ENCODE results near the gene ZFYVE19.

ZFYVE19 gene

DNA sequence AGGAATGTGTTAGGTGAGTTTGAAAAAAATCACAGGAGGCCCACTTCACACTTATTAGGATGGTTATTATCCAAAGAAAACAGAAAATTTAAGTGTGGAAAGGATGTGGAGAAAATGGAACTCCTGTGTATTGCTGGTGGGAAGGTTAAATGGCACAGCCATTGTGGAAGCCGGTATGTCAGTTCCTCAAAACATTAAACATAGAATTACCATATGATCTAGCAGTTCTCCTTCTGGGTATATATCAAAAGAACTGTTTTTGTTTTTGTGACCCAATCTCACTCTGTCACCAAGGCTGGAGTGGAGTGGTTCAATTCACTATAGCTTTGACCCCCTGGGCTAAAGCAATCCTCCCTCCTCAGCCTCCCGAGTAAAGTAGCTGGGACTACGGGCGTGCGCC is 10.4 kb upstream of the ZFYVE19 start:
- no peak overlapping the region for H3K4me3 ChIP-seq (ENCODE audit: low read length)
- DNase-seq (ENCODE audit: low read depth): no peak
- TF ChIP-seq, protein P1, sequence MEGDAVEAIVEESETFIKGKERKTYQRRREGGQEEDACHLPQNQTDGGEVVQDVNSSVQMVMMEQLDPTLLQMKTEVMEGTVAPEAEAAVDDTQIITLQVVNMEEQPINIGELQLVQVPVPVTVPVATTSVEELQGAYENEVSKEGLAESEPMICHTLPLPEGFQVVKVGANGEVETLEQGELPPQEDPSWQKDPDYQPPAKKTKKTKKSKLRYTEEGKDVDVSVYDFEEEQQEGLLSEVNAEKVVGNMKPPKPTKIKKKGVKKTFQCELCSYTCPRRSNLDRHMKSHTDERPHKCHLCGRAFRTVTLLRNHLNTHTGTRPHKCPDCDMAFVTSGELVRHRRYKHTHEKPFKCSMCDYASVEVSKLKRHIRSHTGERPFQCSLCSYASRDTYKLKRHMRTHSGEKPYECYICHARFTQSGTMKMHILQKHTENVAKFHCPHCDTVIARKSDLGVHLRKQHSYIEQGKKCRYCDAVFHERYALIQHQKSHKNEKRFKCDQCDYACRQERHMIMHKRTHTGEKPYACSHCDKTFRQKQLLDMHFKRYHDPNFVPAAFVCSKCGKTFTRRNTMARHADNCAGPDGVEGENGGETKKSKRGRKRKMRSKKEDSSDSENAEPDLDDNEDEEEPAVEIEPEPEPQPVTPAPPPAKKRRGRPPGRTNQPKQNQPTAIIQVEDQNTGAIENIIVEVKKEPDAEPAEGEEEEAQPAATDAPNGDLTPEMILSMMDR (IDR thresholded peaks at IDR 0.05; ENCODE audit: insufficient read depth, low read depth, low read length, missing control alignments): no peak

DNA sequence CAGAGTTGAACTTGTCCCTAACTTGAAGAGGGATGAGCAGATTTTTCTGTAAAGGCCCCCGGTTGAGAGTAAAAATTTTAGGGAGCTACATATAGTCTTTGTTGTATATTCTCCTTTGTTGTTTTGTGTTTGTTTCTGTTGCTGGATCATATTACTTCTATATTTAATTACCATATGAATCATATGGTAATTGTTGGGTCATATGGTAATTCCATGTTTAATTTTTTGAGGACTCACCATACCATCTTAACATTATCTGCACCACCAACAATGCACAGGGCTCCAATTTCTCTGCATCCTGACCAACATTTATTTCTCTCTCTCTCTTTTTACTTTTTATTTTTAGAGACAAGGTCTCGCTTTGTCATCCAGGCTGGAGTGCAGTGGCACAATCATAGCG is 7.4 kb upstream of the ZFYVE19 start:
- TF ChIP-seq, protein P1 (IDR thresholded peaks at IDR 0.05; ENCODE audit: insufficient read depth, low read depth, low read length, missing control alignments): no peak
- no peak for DNase-seq (ENCODE audit: low read depth)
- no peak overlapping the region for H3K4me3 ChIP-seq (ENCODE audit: low read length)

DNA sequence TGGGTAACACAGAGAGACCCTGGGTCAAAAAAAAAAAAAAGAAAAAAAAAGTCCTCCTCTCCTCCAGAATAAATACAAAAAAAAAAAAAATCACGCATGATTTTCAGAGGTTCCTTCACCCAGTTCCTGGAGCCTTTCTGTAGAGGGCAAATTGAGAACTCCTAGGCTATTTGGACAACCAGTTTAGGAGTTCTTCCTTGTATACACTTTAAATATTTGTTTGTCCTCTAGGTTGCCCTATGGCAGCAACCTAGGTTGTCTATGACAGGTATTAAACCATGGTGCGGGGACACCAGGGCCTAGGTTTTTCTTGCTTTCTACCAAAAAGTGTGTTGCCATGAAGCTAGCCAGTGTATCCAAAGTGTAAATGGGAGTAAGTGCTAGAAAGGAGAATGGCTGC is 3.8 kb upstream of the ZFYVE19 start:
- no peak overlapping the region for H3K4me3 ChIP-seq (ENCODE audit: low read length)
- TF ChIP-seq, protein P1 (IDR thresholded peaks at IDR 0.05; ENCODE audit: insufficient read depth, low read depth, low read length, missing control alignments): no peak
- no peak for DNase-seq (ENCODE audit: low read depth)

DNA sequence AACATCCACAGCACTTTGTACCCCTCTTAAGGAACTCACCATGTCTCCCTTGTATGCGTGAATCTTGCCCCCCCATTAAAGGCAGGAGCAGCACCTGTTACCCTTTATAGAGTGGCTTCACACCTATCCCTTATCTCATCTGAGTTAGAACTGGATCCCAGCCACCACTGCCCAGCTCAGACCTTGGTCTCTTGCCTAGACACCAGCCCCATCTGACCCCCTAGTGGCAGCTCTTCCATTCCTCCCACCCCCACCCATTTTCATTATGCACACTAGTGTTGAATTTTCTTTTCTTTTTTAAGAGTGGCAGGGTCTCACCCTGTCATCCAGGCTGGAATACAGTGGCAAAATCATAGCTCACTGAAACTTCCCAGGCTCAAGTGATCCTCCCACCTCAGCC is 3.2 kb upstream of the ZFYVE19 start:
- H3K4me3 ChIP-seq (ENCODE audit: low read length): no peak overlapping the region
- TF ChIP-seq, protein P1 (IDR thresholded peaks at IDR 0.05; ENCODE audit: insufficient read depth, low read depth, low read length, missing control alignments): no peak
- no peak for DNase-seq (ENCODE audit: low read depth)

DNA sequence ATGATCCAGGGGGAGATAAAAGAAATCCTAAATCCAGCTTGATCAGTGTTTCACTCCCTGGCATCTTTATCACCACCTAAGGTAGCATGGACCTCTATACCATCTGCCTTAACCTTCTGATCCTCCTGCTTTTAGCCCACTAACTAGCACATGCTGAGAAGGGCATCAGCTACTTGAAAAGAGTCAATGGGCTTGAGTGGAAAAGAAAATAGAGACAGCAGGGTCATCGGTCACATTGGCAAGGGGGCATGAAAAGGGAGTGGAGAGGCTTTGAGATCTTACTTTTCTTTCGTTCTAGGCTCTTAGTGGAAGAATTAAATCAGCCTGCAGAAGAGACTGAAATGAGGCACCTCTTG is 239 bp upstream of the ZFYVE19 start:
- no peak for DNase-seq (ENCODE audit: low read depth)
- TF ChIP-seq, protein P1 (IDR thresholded peaks at IDR 0.05; ENCODE audit: insufficient read depth, low read depth, low read length, missing control alignments): no peak
- peak overlapping the region; percentile 90 for H3K4me3 ChIP-seq (ENCODE audit: low read length)

DNA sequence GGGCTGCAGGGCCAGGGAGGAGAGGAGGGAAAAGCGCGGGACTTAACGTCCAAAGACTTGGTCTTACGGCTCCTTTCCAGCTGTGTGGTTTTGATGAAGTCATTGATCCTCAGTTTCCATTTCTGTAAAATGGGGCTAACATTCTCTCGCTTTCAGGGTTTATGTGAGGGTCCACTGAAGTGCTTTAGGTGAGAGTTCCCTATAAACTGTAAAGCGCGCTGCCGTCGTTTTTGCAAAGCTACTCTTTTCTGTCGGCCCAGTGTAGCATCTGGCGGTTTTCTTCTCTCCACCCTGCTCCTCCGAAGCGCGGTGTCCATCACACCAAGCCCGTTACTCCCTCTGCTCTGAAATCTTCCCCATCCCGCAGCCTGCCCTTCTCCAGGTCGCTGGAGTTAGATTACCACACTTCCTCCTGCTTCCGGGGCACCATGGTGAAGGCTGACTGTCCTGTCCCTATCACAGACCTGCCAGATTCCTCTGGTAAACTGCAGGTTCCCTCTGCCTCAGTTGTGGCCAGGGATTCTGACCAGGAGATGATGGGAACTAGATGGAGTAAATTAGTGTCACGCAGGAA is 1.1 kb downstream of the ZFYVE19 start:
- TF ChIP-seq, protein P1 (IDR thresholded peaks at IDR 0.05; ENCODE audit: insufficient read depth, low read depth, low read length, missing control alignments): no peak
- no peak for DNase-seq (ENCODE audit: low read depth)
- peak overlapping the region; percentile 90 for H3K4me3 ChIP-seq (ENCODE audit: low read length)

DNA sequence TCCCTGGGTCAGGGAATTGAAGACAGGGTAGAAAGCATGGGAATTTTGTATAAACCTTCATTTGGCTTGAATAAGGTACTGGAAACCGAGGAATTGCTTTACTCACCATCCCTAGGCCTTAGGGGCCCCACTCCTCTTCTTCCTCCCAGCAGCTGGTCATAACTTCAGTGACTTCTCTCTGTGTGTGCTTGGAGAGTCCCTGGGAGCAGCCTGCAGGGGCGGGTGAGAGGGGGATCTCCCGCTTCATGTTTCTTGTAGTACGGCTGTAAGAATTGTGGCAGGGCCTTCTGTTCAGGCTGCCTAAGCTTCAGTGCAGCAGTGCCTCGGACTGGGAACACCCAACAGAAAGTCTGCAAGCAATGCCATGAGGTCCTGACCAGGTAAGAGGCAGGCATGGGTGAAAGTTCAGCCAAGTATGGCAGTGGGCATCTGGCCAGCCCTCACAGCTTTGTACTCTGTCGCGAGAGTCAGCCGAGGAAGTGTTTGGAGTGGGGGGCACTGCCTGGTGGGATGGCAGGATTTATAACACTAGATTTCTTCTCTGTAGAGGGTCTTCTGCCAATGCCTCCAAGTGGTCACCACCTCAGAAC is 2.1 kb downstream of the ZFYVE19 start:
- no peak for DNase-seq (ENCODE audit: low read depth)
- H3K4me3 ChIP-seq (ENCODE audit: low read length): no peak overlapping the region
- TF ChIP-seq, protein P1 (IDR thresholded peaks at IDR 0.05; ENCODE audit: insufficient read depth, low read depth, low read length, missing control alignments): no peak

Data from epithelial cell of esophagus (primary cell).